ENCODE data around the gene ZNF32. TPM values are rescaled to one million over a fixed set of nuclear protein-coding genes. Genes with fewer than 3 reads are reported as not detected.

ZNF32 gene
- total RNA-seq, 1 experiment from 2014 or later, result 13.0 TPM

DNA sequence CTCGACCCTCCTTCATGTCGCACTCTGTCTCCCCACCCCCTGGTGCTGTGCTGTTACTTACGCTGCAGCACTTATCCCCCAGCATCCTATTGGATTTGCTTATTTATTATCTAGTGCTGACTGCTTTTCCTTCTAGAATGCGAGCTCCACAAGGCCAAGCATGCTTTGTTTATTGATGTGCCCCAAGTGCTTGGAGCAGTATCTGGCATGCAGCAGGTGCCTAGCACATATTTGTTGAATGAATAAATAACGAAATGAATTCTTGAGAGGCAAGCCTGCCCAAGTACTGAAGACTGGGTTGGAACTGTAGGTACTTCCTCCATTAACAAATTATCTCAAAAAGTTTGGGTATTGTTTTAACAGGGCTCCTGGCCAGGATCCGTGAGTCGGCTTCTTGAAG lies 24.8 kb upstream of the ZNF32 start:
- no peak overlapping the region for H3K4me3 Mint-ChIP-seq (ENCODE audit: unreplicated experiment)
- POLR2A ChIA-PET, result no interaction called here
- intact Hi-C loops (cut with micrococcal nuclease), result no loop called here
- no TSS peak for BruUV-seq (replicated peaks)
- DNase-seq (ENCODE audit: unreplicated experiment), result no peak
- CTCF ChIA-PET, result interaction anchor here (0.6 to 3.3 kb wide), 11 partner anchors 8 to 1255 kb away, joined by 3 to 12 read pairs (median 4); partner anchors contain the start of gene CSGALNACT2
- TF ChIP-seq, protein P1, sequence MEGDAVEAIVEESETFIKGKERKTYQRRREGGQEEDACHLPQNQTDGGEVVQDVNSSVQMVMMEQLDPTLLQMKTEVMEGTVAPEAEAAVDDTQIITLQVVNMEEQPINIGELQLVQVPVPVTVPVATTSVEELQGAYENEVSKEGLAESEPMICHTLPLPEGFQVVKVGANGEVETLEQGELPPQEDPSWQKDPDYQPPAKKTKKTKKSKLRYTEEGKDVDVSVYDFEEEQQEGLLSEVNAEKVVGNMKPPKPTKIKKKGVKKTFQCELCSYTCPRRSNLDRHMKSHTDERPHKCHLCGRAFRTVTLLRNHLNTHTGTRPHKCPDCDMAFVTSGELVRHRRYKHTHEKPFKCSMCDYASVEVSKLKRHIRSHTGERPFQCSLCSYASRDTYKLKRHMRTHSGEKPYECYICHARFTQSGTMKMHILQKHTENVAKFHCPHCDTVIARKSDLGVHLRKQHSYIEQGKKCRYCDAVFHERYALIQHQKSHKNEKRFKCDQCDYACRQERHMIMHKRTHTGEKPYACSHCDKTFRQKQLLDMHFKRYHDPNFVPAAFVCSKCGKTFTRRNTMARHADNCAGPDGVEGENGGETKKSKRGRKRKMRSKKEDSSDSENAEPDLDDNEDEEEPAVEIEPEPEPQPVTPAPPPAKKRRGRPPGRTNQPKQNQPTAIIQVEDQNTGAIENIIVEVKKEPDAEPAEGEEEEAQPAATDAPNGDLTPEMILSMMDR (IDR thresholded peaks at IDR 0.05; ENCODE audit: unreplicated experiment), result no peak
- H3K36me3 Mint-ChIP-seq (ENCODE audit: insufficient read depth, unreplicated experiment), result no peaks in the 10 kb centered on the region
- H3K4me1 Mint-ChIP-seq (ENCODE audit: insufficient read depth, unreplicated experiment), result peaks cover 6% of the 10 kb centered on the region
- no peak overlapping the region for H3K27ac Mint-ChIP-seq (ENCODE audit: low read depth, unreplicated experiment)
- H3K27me3 Mint-ChIP-seq (ENCODE audit: insufficient read depth, unreplicated experiment), result peaks cover 34% of the 10 kb centered on the region
- H3K9me3 Mint-ChIP-seq (ENCODE audit: unreplicated experiment), result no peaks in the 10 kb centered on the region

DNA sequence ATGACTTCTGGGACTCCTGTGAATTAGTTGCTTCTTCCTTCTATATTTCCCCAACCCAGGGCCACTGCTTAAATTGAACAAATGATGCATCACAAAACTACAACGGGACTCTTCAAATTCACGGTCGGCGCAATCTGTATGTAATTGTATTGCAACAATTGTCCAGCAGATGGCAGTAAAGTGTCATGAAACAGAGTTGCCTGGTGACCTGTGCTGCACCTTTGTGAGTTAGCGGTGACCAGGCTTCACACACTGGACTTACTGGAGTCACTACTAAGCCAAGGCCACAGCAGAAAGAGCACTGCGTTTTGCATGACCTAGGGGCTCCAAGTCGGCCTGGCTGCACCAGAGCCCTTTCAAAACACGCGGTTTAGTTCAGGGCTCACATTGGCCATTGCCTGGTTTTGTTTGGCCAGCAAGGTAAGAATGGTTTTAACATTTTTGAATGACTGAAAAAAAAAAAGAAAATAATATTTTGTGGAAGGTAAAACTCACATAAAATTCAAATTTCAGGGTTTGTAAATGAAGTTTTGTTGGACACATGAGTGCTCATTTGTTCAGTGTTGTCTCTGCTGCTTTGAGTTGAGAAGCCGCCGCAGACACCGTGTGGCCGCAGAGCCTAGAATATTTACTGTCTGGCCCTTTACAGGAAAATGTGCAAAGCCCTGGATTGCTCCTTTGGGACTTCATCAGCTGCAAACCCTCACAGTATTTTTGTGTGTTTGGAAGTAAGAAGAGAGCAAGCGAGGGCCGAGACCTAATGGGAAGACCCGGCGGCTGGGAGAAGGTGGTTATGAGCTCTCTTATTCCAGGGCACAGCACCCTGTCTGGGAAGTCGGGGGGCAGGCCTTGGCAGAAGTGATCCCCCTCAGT lies 23.2 kb upstream of the ZNF32 start:
- Mint-ChIP-seq H3K36me3 (ENCODE audit: insufficient read depth, unreplicated experiment) (no peaks in the 10 kb centered on the region), H3K27ac (ENCODE audit: low read depth, unreplicated experiment) (no peak overlapping the region), H3K4me1 (ENCODE audit: insufficient read depth, unreplicated experiment) (peaks cover 6% of the 10 kb centered on the region), H3K4me3 (ENCODE audit: unreplicated experiment) (no peak overlapping the region), H3K9me3 (ENCODE audit: unreplicated experiment) (no peaks in the 10 kb centered on the region), H3K27me3 (ENCODE audit: insufficient read depth, unreplicated experiment) (peaks cover 31% of the 10 kb centered on the region)
- ChIA-PET POLR2A (no interaction called here), CTCF (interaction anchor here (0.5 to 3.3 kb wide), 17 partner anchors 9 to 1556 kb away, joined by 3 to 15 read pairs (median 4); no protein-coding TSS in a partner anchor)
- no TSS peak for BruUV-seq (replicated peaks)
- peak; percentile 70 for DNase-seq (ENCODE audit: unreplicated experiment)
- TF ChIP-seq, protein P1 (IDR thresholded peaks at IDR 0.05; ENCODE audit: unreplicated experiment), result peak; percentile 79
- intact Hi-C loops (cut with micrococcal nuclease), result loop anchor here (1.0 to 2.0 kb wide), 4 partner anchors 629 to 1193 kb away; no protein-coding TSS in a partner anchor

DNA sequence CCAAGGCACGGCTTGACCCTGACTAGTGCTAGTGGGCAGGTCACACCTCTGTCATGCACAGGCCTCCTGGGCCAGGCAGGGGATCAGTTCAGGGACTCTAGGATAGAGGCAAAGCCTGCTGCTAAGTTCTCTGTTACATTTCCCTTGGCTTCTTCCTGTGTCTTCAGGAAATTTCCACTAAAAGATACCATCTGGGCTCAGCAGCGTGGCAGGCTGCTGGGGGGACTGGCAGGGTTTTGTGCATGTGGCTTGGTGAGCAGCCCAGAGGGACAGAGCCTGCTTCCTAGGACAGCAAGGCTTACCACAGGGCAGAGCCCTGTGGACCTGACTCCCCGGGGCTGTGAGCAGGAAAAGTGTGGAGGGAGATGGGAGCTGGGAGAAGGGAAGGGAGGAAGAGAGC lies 20.7 kb upstream of the ZNF32 start:
- no peaks in the 10 kb centered on the region for H3K36me3 Mint-ChIP-seq (ENCODE audit: insufficient read depth, unreplicated experiment)
- TF ChIP-seq, protein P1 (IDR thresholded peaks at IDR 0.05; ENCODE audit: unreplicated experiment), result no peak
- H3K27me3 Mint-ChIP-seq (ENCODE audit: insufficient read depth, unreplicated experiment), result peaks cover 31% of the 10 kb centered on the region
- intact Hi-C loops (cut with micrococcal nuclease), result no loop called here
- no peak overlapping the region for H3K27ac Mint-ChIP-seq (ENCODE audit: low read depth, unreplicated experiment)
- ChIA-PET POLR2A (no interaction called here), CTCF (interaction anchor here (1.0 to 2.0 kb wide), 4 partner anchors 13 to 1263 kb away, joined by 3 to 15 read pairs (median 4); no protein-coding TSS in a partner anchor)
- no peak for DNase-seq (ENCODE audit: unreplicated experiment)
- H3K4me1 Mint-ChIP-seq (ENCODE audit: insufficient read depth, unreplicated experiment), result peaks cover 6% of the 10 kb centered on the region
- no peaks in the 10 kb centered on the region for H3K9me3 Mint-ChIP-seq (ENCODE audit: unreplicated experiment)
- no peak overlapping the region for H3K4me3 Mint-ChIP-seq (ENCODE audit: unreplicated experiment)
- BruUV-seq (replicated peaks), result no TSS peak

DNA sequence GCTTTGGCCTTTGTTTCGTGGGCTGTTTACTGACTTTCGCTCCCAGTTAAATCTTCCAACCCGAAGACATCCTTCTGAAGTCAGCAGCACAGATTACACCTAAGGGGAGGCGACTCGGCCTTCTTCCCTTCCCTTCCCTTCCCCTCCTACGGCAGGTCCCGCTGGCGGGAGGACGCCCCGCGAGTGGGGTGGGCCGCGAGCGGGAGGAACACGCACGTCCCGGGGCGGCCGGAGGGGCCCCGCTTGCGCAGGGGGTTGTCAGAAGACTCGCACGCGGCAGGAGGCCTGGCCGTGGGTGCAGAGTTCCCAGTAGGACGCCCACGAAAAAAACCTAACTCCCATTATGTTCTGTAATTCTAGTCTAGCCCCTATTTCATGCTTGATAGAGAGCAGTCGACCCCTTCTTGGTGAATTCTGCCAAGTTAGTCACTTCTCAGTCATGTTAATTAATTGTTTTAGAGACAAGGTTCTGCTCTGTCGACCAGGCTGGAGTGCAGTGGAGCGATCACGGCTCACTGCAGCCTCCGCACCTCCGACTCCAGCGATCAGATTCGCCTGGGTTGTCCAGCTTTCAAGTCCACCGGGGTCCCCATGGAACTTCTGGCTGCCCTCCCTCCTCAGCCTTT lies 19.2 kb upstream of the ZNF32 start:
- no peak for DNase-seq (ENCODE audit: unreplicated experiment)
- intact Hi-C loops (cut with micrococcal nuclease), result no loop called here
- H3K27me3 Mint-ChIP-seq (ENCODE audit: insufficient read depth, unreplicated experiment), result peaks cover 21% of the 10 kb centered on the region
- H3K9me3 Mint-ChIP-seq (ENCODE audit: unreplicated experiment), result no peaks in the 10 kb centered on the region
- TF ChIP-seq, protein P1 (IDR thresholded peaks at IDR 0.05; ENCODE audit: unreplicated experiment), result no peak
- H3K27ac Mint-ChIP-seq (ENCODE audit: low read depth, unreplicated experiment), result no peak overlapping the region
- no peak overlapping the region for H3K4me3 Mint-ChIP-seq (ENCODE audit: unreplicated experiment)
- BruUV-seq (replicated peaks), result no TSS peak
- H3K4me1 Mint-ChIP-seq (ENCODE audit: insufficient read depth, unreplicated experiment), result peaks cover 6% of the 10 kb centered on the region
- POLR2A ChIA-PET, result no interaction called here
- no peaks in the 10 kb centered on the region for H3K36me3 Mint-ChIP-seq (ENCODE audit: insufficient read depth, unreplicated experiment)
- CTCF ChIA-PET, result interaction anchor here (0.6 to 0.7 kb wide), 3 partner anchors 21 to 1191 kb away, joined by 3 to 7 read pairs (median 3); no protein-coding TSS in a partner anchor

Measured in MCF 10A (cell line).